ENCODE data around the gene RLBP1.

The RLBP1 gene

GRCh38 chr15:89205991-89206585 is 15.3 kb downstream of the RLBP1 start:
- DNase-seq (ENCODE audit: low read depth): no peak

GRCh38 chr15:89203705-89204273 is 17.6 kb downstream of the RLBP1 start:
- DNase-seq (ENCODE audit: low read depth): no peak

DNA sequence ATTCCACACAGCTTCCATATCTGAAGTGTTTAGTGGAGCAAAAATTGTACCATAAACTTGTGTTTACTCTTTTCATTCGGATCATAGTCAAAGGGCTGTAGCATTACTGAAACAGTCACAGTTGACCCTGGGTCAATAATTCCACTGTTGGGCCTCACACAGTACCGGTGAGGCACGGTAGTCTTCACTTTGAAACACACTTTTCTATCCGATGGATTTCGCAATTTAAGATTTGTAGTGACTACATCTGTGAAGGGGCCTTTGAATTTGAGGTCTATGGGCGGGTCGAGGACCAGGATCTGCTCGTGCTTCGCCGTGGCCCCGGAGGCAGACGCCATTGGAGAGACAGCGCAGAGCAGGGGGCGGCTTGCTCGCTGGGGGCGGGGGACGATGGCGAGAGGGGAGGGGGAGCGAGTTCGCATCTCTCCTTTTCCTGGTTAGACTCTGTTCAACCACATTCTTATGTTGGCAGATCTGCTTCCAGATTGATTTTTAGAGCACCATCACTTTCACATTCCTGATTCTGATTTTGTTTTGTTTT is 19.8 kb downstream of the RLBP1 start:
- no peak for DNase-seq (ENCODE audit: low read depth)

DNA sequence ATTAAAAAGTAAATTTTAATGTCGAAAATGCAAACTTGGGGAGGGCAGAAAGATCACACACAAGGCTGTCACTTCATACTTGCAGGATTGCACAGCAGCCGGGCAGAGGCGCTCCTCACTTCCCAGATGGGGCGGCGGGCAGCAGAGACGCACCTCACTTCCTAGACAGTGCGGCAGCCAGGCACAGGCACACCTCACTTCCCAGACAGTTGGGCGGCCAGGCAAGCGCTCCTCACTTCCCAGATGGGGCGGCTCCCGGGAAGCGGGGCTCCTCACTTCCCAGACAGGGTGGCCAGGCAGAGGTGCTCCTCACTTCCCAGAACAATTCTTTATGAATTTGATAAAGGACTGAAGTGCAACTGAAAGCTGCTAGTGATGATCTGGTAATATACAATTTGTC is 21.2 kb downstream of the RLBP1 start:
- no peak for DNase-seq (ENCODE audit: low read depth)

DNA sequence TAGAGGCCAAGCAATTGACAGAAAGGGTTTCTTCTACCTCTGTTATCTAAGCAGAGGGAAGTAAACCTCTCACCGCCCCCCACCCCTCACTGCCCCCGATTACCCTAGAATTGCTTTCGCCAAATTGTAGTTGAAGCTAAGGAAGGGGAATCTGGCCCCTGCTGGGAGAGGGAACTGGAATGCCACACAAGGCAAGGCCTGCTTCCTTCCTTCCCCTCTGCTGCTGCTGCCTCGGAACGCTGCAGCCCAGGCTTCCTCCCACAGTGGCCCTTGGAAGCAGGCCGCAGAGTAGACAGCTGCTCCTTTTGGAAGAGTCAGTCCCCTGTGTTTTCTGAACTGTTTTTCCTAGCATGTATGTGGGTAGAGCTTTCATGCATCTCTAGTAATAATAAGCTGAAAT is 21.6 kb downstream of the RLBP1 start:
- DNase-seq (ENCODE audit: low read depth): no peak

- DNase-seq (ENCODE audit: low read depth): no peak
These were observed 22.4 kb downstream of the RLBP1 start for GRCh38 chr15:89198934-89199333.

DNA sequence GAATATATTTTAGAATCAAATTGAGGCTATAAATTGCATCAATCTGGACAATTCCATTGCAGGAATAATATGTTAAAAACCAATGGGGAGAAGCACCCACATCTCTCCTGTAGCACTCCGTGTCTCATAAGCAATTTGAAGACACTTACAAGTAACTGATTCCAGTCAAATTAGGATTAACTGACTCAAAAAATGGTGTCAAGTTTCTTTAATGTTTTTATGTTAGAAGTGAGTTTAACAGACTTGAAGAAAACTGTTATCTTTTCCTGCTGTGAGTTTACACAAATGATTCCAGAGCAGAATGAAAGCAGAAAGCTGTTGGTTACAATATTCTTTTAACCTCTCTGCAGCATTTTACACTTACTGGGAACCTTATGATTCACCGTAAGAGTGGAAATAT is 23.2 kb downstream of the RLBP1 start:
- DNase-seq (ENCODE audit: low read depth): no peak

DNA sequence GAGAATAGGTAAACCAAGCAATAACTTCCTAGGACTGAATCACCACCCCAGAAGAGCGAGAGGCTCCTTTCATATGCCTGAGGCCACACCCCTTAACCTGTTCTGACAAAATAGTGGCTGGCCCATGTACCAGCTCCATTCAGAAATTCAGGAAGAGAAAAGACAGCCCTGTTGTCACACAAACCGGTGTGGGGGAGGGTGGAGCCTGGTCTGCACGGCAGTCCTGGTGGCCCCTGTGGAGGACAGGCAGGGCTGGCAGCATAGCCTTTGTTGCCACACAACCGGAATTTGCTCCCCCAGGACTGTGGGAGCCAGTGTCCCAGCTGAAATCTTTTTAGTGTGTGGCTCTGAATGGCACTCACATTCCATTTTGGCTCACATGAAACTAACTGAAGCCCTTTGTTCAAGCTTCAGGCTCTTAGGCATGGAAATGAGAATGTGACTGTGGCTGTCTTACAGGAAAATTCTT is 23.8 kb downstream of the RLBP1 start:
- no peak for DNase-seq (ENCODE audit: low read depth)

DNA sequence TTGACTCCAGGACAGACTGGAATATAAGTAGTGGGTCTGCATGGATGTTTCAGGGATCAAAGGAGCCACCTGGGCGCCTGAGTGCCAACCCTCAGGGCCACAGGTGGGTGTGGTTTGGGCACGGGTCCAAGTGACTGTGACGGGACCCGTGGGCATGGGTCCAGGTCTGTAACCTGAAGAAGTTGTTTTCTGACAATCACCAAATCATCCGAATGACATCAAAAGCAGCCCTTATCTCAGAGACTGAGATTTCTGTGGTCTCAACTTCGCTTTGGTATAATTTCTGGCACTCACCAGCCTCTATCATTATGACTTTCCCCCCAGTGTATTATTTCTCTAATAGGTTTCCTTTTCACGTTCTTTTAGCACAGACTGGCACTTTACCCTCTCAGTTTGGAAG is 24.4 kb downstream of the RLBP1 start:
- no peak for DNase-seq (ENCODE audit: low read depth)

DNA sequence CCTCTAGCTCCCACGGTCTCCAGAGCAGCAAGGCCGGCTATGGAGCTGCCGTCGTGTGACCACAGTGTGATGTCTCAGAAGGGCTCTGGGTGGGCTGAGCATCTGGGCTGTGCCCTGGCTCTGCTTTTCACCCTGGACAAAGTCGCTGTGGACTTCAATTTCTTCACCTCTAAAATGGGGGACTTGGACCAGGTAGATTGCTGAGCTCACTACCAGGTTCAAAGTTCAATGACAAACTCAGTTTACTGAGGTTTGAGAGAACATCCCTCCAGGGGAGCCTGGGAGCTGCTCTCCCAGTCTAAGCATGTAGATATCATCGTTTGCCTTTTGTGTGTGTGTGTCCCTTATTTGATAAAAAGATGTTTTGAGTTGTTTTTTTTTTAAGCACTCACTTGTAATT is 25.1 kb downstream of the RLBP1 start:
- DNase-seq (ENCODE audit: low read depth): no peak

GRCh38 chr15:89195836-89196235 is 25.5 kb downstream of the RLBP1 start:
- DNase-seq (ENCODE audit: low read depth): no peak

- no peak for DNase-seq (ENCODE audit: low read depth)
These were observed 26.8 kb downstream of the RLBP1 start for GRCh38 chr15:89194608-89195007.

DNA sequence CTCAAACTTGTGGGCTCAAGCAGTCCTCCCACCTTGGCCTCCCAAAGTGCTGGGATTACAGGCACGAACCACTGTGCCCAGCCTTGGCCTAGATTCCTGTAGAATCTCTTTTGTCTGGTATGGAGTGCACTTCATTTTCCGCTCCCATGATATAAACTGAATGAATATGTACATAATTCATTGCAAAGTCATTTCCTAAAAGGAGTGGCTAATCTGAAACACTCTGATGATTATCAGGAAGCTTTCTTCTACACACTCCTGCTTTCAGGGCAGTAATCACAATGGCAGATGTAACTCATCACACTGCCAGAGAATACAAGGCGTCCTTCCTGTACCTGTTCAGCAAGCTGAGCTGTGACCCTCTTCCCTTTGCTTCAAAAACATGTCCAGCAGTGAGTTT is 28.6 kb downstream of the RLBP1 start:
- no peak for DNase-seq (ENCODE audit: low read depth)

- DNase-seq (ENCODE audit: low read depth): no peak
These were observed 29.2 kb downstream of the RLBP1 start for GRCh38 chr15:89192136-89192535.

GRCh38 chr15:89187986-89188514 is 33.3 kb downstream of the RLBP1 start:
- DNase-seq (ENCODE audit: low read depth): no peak

- no peak for DNase-seq (ENCODE audit: low read depth)
These were observed 33.9 kb downstream of the RLBP1 start for GRCh38 chr15:89187301-89187985.

- DNase-seq (ENCODE audit: low read depth): no peak
These were observed 34.6 kb downstream of the RLBP1 start for GRCh38 chr15:89186803-89187202.

DNA sequence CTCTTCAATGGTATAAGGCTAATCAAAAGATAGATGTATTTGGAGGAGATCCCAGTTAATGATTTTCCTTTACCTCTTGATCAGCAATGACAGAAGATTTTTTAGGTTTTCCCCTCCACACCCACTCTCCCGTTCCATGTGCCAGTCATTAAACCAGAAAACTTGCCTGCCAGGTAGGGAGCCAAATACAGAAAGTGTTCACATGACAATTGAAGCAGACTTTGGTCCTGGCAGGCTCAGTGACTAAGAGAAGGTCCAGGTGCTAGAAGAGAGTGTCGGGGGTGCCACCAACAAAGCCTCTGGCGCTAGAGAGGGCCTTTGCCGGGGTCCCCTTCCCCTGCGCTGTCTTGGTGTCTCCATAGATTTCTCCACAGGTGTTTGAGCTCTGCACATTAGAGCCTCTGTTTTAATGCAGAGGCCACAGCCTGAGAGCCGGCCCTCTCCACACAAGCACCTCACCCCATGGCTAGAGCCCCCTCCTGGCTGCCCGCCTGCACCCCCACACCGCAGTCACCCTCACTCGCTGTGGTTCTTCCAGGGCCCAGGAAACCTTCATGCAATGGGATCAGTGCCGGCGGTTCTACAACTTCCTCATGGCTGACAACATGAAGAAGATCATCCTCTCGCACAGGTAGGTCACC is 36.4 kb downstream of the RLBP1 start:
- DNase-seq (ENCODE audit: low read depth): no peak

GRCh38 chr15:89184357-89184756 is 37.0 kb downstream of the RLBP1 start:
- DNase-seq (ENCODE audit: low read depth): no peak

DNA sequence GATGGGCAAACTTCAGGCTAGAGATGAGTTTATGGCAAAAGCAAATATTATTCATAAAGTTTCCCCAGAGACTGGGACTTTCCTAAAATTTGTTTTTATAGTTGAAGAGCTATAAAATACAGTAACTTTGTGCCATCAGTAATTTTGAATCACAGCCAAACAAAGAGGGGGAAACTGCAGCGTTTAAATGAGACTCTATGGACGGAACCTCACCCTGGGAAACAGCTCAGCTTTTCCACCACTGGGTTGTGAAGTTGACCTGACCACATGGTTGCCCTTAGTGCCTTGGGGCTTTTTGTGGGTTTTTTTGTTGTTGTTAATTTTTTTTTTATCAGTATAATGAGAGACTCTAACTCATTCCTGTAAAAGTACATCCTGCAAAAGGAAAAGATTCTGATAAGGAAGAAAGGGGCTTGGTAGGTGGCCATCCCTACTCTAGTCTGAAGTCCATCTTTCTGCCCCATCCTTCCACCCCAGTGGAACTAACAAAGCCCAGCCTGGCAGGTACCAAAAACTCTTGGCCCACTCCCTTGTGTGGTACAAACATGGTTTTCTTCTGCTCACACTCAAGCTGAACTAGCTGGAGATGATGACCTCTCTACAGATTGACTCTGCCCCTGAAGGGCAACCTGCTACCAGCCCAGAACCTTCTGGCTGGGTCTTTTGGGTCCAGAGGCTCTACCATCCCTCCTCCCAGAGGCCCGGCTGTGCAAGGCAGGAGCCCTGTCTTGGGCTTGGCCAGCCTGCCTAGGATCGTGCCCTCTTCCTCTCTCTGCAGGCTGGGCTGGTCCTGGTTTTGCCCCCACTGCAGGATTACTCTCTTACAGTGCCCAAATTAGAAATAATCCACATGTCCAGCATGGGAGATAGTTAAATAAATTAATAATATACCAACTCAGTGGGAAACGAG is 41.2 kb downstream of the RLBP1 start:
- no peak for DNase-seq (ENCODE audit: low read depth)

DNA sequence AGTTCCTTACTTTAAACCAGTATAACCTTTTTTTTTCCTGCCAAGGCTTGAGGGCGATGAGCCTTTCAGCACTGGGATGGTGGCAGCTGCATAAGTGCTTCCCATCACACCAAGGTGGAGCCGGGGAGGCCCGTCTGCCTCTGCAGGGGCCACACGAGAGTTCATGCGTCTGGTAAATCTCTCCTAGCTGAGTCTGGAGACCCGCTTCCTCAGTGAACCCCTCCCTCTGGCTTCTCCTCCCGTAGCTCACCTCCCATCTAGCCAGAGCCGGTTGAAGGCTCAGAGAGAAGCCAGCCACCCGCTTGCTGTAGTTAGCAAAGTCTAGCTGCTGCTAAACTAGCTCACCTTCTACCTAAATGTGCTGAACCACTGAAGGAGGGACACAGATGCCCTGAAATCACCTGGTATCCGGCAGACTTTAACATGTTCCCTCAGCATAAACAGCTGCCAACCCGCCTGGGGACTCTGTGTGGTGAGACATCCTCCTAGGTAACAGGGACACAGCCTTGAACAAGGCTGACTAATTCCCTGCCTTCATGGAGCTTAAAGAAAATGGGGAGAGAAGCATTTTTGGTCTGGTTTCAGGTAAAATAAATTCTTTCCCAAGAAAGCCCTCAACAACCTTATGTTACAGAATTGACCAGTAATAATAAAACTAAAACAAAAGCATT is 42.9 kb downstream of the RLBP1 start:
- DNase-seq (ENCODE audit: low read depth): no peak
